Esophagus (tissue), 2 donors: ENCODE measurements around the gene MEMO1. TPM values are rescaled to one million over a fixed set of nuclear protein-coding genes. Genes with fewer than 3 reads are reported as not detected.
A peak's percentile ranks its signal among the peaks of the same experiment; 100 is the strongest.
"Not testable (repeated sequence)": the region's sequence is repeated elsewhere in the genome, so short reads cannot be mapped to it uniquely, and the experiment has no call there.

ENCODE experiments used
- H3K27ac ChIP-seq, 2 donors: one replicate each; pipeline ENCODE4 v1.5.1; 2013; ENCODE audit warnings: low read depth in 2 of 2, mild to moderate bottlenecking in 2 of 2, inconsistent platforms in 1 of 2, low read length in 1 of 2, moderate library complexity in 1 of 2
- H3K27me3 ChIP-seq, 2 donors: one replicate each; pipeline ENCODE4 v1.6.1; 2013; ENCODE audit warnings: low read length in 2 of 2, control low read depth in 1 of 2, mild to moderate bottlenecking in 1 of 2; ENCODE audit not compliant: insufficient read depth in 2 of 2, control insufficient read depth in 1 of 2
- H3K36me3 ChIP-seq, 2 donors: one replicate each; pipeline ENCODE4 v1.6.1; 2013; ENCODE audit warnings: low read length in 1 of 2; ENCODE audit not compliant: control insufficient read depth in 2 of 2, insufficient read depth in 2 of 2
- H3K4me1 ChIP-seq, 2 donors: one replicate each; pipeline ENCODE4 v1.6.1; 2013; ENCODE audit warnings: low read length in 1 of 2; ENCODE audit not compliant: control insufficient read depth in 2 of 2, insufficient read depth in 2 of 2
- H3K4me3 ChIP-seq, 2 donors: one replicate each; pipeline ENCODE4 v1.5.1; 2013; ENCODE audit warnings: low read length in 2 of 2, mild to moderate bottlenecking in 2 of 2, low read depth in 1 of 2, moderate library complexity in 1 of 2
- H3K9me3 ChIP-seq, 2 donors: one replicate each; pipeline ENCODE4 v1.6.1; 2013; ENCODE audit warnings: mild to moderate bottlenecking in 2 of 2, low read depth in 1 of 2, low read length in 1 of 2, moderate library complexity in 1 of 2; ENCODE audit not compliant: control insufficient read depth in 2 of 2, insufficient read depth in 1 of 2
- WGBS, 2 donors: extraction: QIAGEN DNeasy Blood & Tissue Kit; methylation state at CpG; one replicate each; pipeline ENCODE4 v1.1.7; 2013; 5-methylcytosine and 5-hydroxymethylcytosine counted together
- polyA plus RNA-seq, 2 donors: library from polyadenylated mRNA; stranded (reverse); fragments of 200-250 nt; gene quantifications; one replicate each; pipeline ENCODE4 v1.2.3, GENCODE V29; 2013
- donor health status: healthy with polysubstance abuse.
- donor health status: Bipolar disorder and iron deficiency.

MEMO1 gene
- 10 to 100 TPM; 50.5 to 73.8 TPM for polyA plus RNA-seq

GRCh38 chr2:32010670-32011484, at the start of gene MEMO1:
Gene MEMO1 (minus strand): TSS chr2:32011008. CDS start chr2:32010247, 761 bp downstream.
- H3K4me1 ChIP-seq, result no peaks in the 10 kb centered on the region
- no peaks in the 10 kb centered on the region for H3K27me3 ChIP-seq
- WGBS, 2 donors, result 0% methylated on average over 40 to 52 of the region's 57 CpGs
- H3K36me3 ChIP-seq, result no peaks in the 10 kb centered on the region
- peak within 1 kb of the TSS; percentile 85 to 87 for H3K4me3 ChIP-seq
- H3K9me3 ChIP-seq, result peaks cover 0 to 3% of the 10 kb centered on the region in 2 donors
- H3K27ac ChIP-seq, result peak within 1 kb of the TSS; percentile 87 to 96

DNA sequence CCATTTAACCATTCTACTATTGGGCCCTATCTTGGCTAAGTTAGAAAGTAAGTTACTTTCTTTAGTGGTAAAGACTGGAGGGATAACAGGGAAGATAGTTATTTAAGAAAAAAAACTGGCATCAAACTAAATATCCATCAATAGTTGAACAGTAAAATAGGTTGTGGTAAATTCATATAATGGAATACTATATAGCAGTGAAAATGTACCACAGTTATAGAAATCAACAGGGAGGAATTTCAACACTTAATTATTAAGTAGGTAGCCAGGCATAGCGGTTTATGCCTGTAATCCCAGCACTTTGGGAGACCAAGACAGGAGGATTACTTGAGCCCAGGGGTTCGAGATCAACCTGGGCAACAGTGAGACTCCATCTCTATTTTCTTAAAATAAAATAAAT, 49.5 kb upstream of the MEMO1 start:
- H3K36me3 ChIP-seq, result no peaks in the 10 kb centered on the region
- no peak overlapping the region for H3K4me3 ChIP-seq
- 90 to 94% methylated on average over 2 of the region's 2 CpGs for WGBS, 2 donors
- no peaks in the 10 kb centered on the region for H3K9me3 ChIP-seq
- no peaks in the 10 kb centered on the region for H3K4me1 ChIP-seq
- H3K27ac ChIP-seq, result no peak overlapping the region
- no peaks in the 10 kb centered on the region for H3K27me3 ChIP-seq

GRCh38 chr2:32058130-32058529, 47.3 kb upstream of the MEMO1 start:
- Histone ChIP-seq H3K9me3 (no peaks in the 10 kb centered on the region), H3K27me3 (no peaks in the 10 kb centered on the region), H3K36me3 (no peaks in the 10 kb centered on the region), H3K4me1 (no peaks in the 10 kb centered on the region), H3K4me3 (no peak overlapping the region), H3K27ac (no peak overlapping the region)
- 88 to 92% methylated on average over 2 of the region's 2 CpGs for WGBS, 2 donors

GRCh38 chr2:32054583-32054982, 43.8 kb upstream of the MEMO1 start:
- H3K36me3 ChIP-seq, H3K27ac ChIP-seq, H3K9me3 ChIP-seq, H3K27me3 ChIP-seq, H3K4me3 ChIP-seq, H3K4me1 ChIP-seq: not testable (repeated sequence)
- 78 to 81% methylated on average over 3 of the region's 3 CpGs for WGBS, 2 donors

DNA sequence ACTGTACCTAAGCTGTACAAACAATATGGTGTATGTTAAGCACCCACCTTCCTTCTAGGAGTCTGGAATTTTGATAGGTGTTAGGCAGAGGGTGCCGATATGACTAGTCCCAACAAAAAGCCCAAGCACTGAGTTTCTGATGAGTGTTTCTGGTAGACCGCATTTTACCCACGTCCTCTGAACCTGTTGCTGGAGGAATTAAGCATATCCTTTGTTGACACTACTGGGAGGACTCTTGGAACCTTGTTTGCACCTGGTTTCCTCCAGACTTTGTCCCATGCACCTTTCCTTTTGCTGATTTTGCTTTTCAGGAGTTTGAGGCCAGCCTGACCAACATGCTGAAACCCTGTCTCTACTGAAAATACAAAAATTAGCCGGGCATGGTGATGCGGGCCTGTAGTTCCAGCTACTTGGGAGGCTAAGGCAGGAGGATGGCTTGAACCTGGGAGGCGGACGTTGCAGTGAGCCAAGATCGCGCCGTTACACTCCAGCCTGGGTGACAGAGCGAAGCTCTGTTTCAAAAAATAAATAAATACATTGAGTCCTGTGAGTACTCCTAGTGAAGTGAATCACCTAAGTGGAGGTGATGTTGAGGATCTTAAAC, 41.1 kb upstream of the MEMO1 start:
- no peaks in the 10 kb centered on the region for H3K36me3 ChIP-seq
- WGBS, 2 donors, result 91 to 92% methylated on average over 11 of the region's 11 CpGs
- H3K4me1 ChIP-seq, result no peaks in the 10 kb centered on the region
- no peak overlapping the region for H3K27ac ChIP-seq
- no peaks in the 10 kb centered on the region for H3K9me3 ChIP-seq
- no peaks in the 10 kb centered on the region for H3K27me3 ChIP-seq
- no peak overlapping the region for H3K4me3 ChIP-seq

- WGBS, 2 donors, result 79 to 81% methylated on average over 7 of the region's 7 CpGs
- no peaks in the 10 kb centered on the region for H3K36me3 ChIP-seq
- no peaks in the 10 kb centered on the region for H3K9me3 ChIP-seq
- no peaks in the 10 kb centered on the region for H3K27me3 ChIP-seq
- no peaks in the 10 kb centered on the region for H3K4me1 ChIP-seq
- no peak overlapping the region for H3K4me3 ChIP-seq
- no peak overlapping the region for H3K27ac ChIP-seq
Observed at GRCh38 chr2:32043561-32043960, 32.8 kb upstream of the MEMO1 start.

- 1% methylated on average over 27 to 43 of the region's 43 CpGs for WGBS, 2 donors
- Histone ChIP-seq H3K27ac (peak within 1 kb of the TSS; percentile 75 to 94), H3K27me3 (no peaks in the 10 kb centered on the region), H3K9me3 (no peaks in the 10 kb centered on the region), H3K4me1 (no peaks in the 10 kb centered on the region), H3K4me3 (peak within 1 kb of the TSS; percentile 56 to 96), H3K36me3 (no peaks in the 10 kb centered on the region)
Observed at GRCh38 chr2:32039447-32040219, 28.8 kb upstream of the MEMO1 start, which contains the start of gene DPY30. Gene DPY30 (minus strand): TSS chr2:32039805. CDS start chr2:32039456, 349 bp downstream.

GRCh38 chr2:32034198-32034887, 23.5 kb upstream of the MEMO1 start:
- not testable (repeated sequence) for H3K9me3 ChIP-seq, H3K4me1 ChIP-seq, H3K27me3 ChIP-seq, H3K4me3 ChIP-seq, H3K27ac ChIP-seq, H3K36me3 ChIP-seq
- 79 to 86% methylated on average over 8 of the region's 8 CpGs for WGBS, 2 donors

- WGBS, 2 donors, result 75 to 78% methylated on average over 9 of the region's 9 CpGs
- not testable (repeated sequence) for H3K27me3 ChIP-seq, H3K36me3 ChIP-seq, H3K4me3 ChIP-seq, H3K4me1 ChIP-seq, H3K9me3 ChIP-seq
- peak overlapping the region in 1 of 2 donors; percentile 61 for H3K27ac ChIP-seq
Observed at GRCh38 chr2:32018789-32019482, 8.1 kb upstream of the MEMO1 start.
